ENCODE data around the gene SERINC5.
"Not testable (repeated sequence)": the region's sequence is repeated elsewhere in the genome, so short reads cannot be mapped to it uniquely, and the experiment has no call there.

Gene SERINC5

DNA sequence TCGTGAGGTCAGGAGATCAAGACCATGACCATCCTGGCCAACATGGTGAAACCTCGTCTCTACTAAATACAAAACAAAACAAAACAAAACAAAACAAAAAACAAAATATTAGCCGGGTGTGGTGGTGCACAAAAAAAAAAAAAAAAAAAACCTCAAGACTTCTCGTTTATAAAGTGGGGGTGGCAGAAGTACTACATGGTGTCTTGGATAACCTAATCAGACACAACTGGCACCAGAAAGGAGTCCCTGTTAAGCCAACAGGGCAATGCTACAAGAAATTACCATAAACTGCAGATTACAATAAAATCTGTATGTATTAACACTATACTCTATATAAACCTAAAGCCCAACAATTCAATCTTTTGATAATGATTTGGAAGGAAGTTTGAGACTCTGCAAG is 50.0 kb downstream of the SERINC5 start:
- Histone ChIP-seq H3K27ac (ENCODE audit: poor library complexity, severe bottlenecking) (no peak overlapping the region), H3K4me3 (ENCODE audit: severe bottlenecking) (no peak overlapping the region), H3K27me3 (ENCODE audit: insufficient read depth, poor library complexity, severe bottlenecking) (no peaks in the 10 kb centered on the region), H3K9me3 (ENCODE audit: severe bottlenecking) (no peaks in the 10 kb centered on the region), H3K4me1 (ENCODE audit: insufficient read depth, poor library complexity, severe bottlenecking) (no peaks in the 10 kb centered on the region), H3K36me3 (ENCODE audit: low read depth) (no peaks in the 10 kb centered on the region)
- no peak for ATAC-seq (ENCODE audit: low read depth)
- no peak for TF ChIP-seq CTCF (IDR thresholded peaks at IDR 0.05; ENCODE audit: poor library complexity, severe bottlenecking)
- no peak for DNase-seq (ENCODE audit: low spot score)

- no peak overlapping the region for H3K4me3 ChIP-seq (ENCODE audit: severe bottlenecking)
- H3K27ac ChIP-seq (ENCODE audit: poor library complexity, severe bottlenecking) = no peak overlapping the region
- no peaks in the 10 kb centered on the region for H3K4me1 ChIP-seq (ENCODE audit: insufficient read depth, poor library complexity, severe bottlenecking)
- no peaks in the 10 kb centered on the region for H3K9me3 ChIP-seq (ENCODE audit: severe bottlenecking)
- no peaks in the 10 kb centered on the region for H3K27me3 ChIP-seq (ENCODE audit: insufficient read depth, poor library complexity, severe bottlenecking)
- no peak for TF ChIP-seq CTCF (IDR thresholded peaks at IDR 0.05; ENCODE audit: poor library complexity, severe bottlenecking)
- DNase-seq (ENCODE audit: low spot score) = no peak
- no peak for ATAC-seq (ENCODE audit: low read depth)
- no peaks in the 10 kb centered on the region for H3K36me3 ChIP-seq (ENCODE audit: low read depth)
These were observed 50.8 kb downstream of the SERINC5 start for GRCh38 chr5:80204808-80205614.

DNA sequence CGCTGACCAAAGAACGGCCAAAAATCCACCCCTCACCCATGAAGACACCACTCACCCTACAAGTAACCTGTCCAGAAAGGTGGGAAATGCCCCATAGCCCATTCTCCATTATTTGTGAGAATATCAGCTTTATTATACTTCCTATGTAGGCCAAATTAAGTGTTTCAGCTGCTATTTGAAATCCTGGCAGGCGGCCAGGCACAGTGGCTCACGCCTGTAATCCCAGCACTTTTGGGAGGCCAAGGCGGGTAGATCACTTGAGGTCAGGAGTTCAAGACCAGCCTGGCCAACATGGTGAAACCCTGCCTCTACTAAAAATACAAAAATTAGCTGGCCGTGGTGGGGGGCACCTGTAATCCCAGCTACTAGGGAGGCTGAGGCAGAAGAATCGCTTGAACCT is 54.1 kb downstream of the SERINC5 start:
- H3K36me3 ChIP-seq (ENCODE audit: low read depth); H3K4me3 ChIP-seq (ENCODE audit: severe bottlenecking); ATAC-seq (ENCODE audit: low read depth); H3K9me3 ChIP-seq (ENCODE audit: severe bottlenecking); H3K4me1 ChIP-seq (ENCODE audit: insufficient read depth, poor library complexity, severe bottlenecking); DNase-seq (ENCODE audit: low spot score); H3K27ac ChIP-seq (ENCODE audit: poor library complexity, severe bottlenecking); H3K27me3 ChIP-seq (ENCODE audit: insufficient read depth, poor library complexity, severe bottlenecking): not testable (repeated sequence)

DNA sequence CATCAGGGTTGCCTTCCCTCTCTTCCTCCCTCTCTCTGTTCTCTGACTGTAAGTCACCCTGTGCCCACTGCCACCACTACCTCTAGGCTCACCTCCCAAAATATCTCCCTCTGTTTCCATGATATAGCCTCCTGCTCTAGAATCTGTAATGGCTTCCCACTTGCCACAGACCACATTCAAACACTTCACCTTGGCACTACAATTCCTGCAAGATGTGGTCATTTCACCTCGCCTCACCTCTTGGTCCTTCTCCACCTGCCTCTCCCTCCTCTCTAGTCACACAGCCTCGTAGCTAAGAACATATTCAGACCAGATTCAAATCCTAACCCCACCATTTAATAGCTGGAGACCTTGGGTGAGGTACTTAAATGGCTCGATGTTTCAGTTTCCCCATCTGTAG is 56.9 kb downstream of the SERINC5 start:
- ATAC-seq (ENCODE audit: low read depth) (no peak), DNase-seq (ENCODE audit: low spot score) (no peak)
- no peaks in the 10 kb centered on the region for H3K4me1 ChIP-seq (ENCODE audit: insufficient read depth, poor library complexity, severe bottlenecking)
- no peak overlapping the region for H3K27ac ChIP-seq (ENCODE audit: poor library complexity, severe bottlenecking)
- H3K27me3 ChIP-seq (ENCODE audit: insufficient read depth, poor library complexity, severe bottlenecking) = no peaks in the 10 kb centered on the region
- H3K9me3 ChIP-seq (ENCODE audit: severe bottlenecking) = no peaks in the 10 kb centered on the region
- no peaks in the 10 kb centered on the region for H3K36me3 ChIP-seq (ENCODE audit: low read depth)
- no peak for TF ChIP-seq CTCF (IDR thresholded peaks at IDR 0.05; ENCODE audit: poor library complexity, severe bottlenecking)
- no peak overlapping the region for H3K4me3 ChIP-seq (ENCODE audit: severe bottlenecking)

DNA sequence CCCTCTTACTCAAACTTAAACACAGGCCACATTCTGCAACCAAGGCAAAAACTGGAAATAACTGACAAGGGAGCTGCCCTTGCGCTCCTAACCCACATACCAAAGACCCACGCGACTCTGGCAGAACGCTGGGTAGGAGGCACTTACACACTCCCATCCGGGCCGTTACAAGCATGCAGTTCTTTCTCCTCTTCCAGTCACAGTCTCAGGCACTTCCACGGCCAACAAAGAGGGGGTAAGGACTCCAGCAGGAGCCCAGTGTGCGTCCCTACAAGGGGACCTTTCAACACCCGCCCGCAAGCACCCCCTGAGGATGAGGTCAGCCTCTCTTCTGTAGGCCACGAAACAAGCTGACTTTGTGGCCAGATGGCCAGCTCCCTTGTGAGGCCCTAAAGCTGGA is 57.4 kb downstream of the SERINC5 start:
- no peak for ATAC-seq (ENCODE audit: low read depth)
- DNase-seq (ENCODE audit: low spot score) = no peak
- H3K27me3 ChIP-seq (ENCODE audit: insufficient read depth, poor library complexity, severe bottlenecking) = no peaks in the 10 kb centered on the region
- H3K36me3 ChIP-seq (ENCODE audit: low read depth) = no peaks in the 10 kb centered on the region
- H3K4me3 ChIP-seq (ENCODE audit: severe bottlenecking) = no peak overlapping the region
- no peaks in the 10 kb centered on the region for H3K9me3 ChIP-seq (ENCODE audit: severe bottlenecking)
- H3K27ac ChIP-seq (ENCODE audit: poor library complexity, severe bottlenecking) = no peak overlapping the region
- no peak for TF ChIP-seq CTCF (IDR thresholded peaks at IDR 0.05; ENCODE audit: poor library complexity, severe bottlenecking)
- no peaks in the 10 kb centered on the region for H3K4me1 ChIP-seq (ENCODE audit: insufficient read depth, poor library complexity, severe bottlenecking)
